Measurements from ENCODE around the gene AHNAK2. TPM values are rescaled to one million over a fixed set of nuclear protein-coding genes. Genes with fewer than 3 reads are reported as not detected.

Gene AHNAK2
- total and polyA plus RNA-seq, 2 of the 13 experiments (the other 11 are each of a cell fraction or from before 2014, with no cell fraction given) = 0.11 to 0.18 TPM

DNA sequence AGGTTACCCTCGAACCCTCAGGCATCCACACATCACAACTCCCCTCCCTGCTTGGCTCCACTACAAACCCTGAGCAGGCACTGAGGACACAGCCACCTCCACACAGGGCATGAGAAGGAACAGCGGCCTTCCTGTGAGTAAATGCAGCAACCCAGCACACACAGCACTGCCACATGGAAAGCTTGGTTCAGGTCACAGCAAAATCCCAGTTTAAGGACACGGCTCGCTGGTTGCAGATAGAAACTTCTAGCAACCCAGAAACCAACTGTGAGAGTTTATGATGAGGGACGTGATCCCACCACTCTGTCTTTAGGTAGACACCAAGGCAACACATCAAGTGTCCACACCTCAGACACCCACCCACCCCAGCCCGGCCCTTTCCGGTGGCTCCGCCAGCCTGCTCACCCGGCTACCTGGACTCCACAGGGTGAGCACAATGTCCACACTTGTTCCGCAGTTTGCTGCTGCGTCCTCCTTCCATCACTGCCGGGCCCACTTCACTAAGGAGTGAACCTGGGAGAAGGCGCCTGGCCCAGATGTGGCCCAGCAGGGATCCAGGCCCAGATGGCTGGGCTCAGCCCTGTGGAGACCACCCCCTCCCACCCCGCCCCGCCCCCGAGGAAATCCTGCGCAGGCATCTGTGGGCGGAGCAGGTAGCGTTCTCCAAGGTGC is 29.6 kb upstream of the AHNAK2 start:
- in situ Hi-C loops (cut with HindIII; ENCODE audit: extremely low pct_ligation_motif_present, low pct_unique_long_range_greater_than_20kb) = no loop called here
- peaks cover 13 to 28% of the 10 kb centered on the region in 2 experiments; a peak in 4 of 5 replicates for H3K36me3 ChIP-seq (replicated peaks in 1 of 2; ENCODE audit: control insufficient read depth in 1 of 2, insufficient read depth in 2 of 2, low read length in 2 of 2)
- H3K79me2 ChIP-seq (ENCODE audit: insufficient read depth, low read length) = peaks cover 12% of the 10 kb centered on the region
- no TSS peak for BruUV-seq (replicated peaks)
- no peak overlapping the region for H3K4me2 ChIP-seq (ENCODE audit: low read depth, low read length)
- H3K27me3 ChIP-seq (ENCODE audit: control insufficient read depth in 1 of 2, insufficient read depth in 2 of 2, low read length in 2 of 2) = no peaks in the 10 kb centered on the region
- H3K9ac ChIP-seq (ENCODE audit: insufficient read depth, low read depth, low read length) = no peak overlapping the region
- 0 out of 2 replicates have a peak, but pooled peaks cover 6% of the 10 kb centered on the region for H4K20me1 ChIP-seq (ENCODE audit: insufficient read depth, low read length)
- ATAC-seq (peak; percentile 7; the same call in 1 of the 3 replicates), DNase-seq (ENCODE audit: low spot score) (no peak), FAIRE-seq (no peak)
- POLR2A ChIA-PET = no interaction called here
- CTCF ChIA-PET (ENCODE audit: low intra/inter-chr PET ratio, low total read pairs) = interaction anchor here (0.8 kb wide), 1 partner anchor 38 kb away, joined by 3 read pairs; no protein-coding TSS in a partner anchor
- intact Hi-C loops (cut with micrococcal nuclease; ENCODE audit: unreplicated experiment) = no loop called here
- TF ChIP-seq MIXL1 (CRISPR knock-in tag; IDR thresholded peaks at IDR 0.05) = no peak
- TF ChIP-seq, protein P1, sequence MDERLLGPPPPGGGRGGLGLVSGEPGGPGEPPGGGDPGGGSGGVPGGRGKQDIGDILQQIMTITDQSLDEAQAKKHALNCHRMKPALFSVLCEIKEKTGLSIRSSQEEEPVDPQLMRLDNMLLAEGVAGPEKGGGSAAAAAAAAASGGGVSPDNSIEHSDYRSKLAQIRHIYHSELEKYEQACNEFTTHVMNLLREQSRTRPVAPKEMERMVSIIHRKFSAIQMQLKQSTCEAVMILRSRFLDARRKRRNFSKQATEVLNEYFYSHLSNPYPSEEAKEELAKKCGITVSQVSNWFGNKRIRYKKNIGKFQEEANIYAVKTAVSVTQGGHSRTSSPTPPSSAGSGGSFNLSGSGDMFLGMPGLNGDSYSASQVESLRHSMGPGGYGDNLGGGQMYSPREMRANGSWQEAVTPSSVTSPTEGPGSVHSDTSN (CRISPR knock-in tag; IDR thresholded peaks at IDR 0.05) = no peak
- TF ChIP-seq MAFG (CRISPR knock-in tag; IDR thresholded peaks at IDR 0.05) = no peak
- TF ChIP-seq, protein P2, sequence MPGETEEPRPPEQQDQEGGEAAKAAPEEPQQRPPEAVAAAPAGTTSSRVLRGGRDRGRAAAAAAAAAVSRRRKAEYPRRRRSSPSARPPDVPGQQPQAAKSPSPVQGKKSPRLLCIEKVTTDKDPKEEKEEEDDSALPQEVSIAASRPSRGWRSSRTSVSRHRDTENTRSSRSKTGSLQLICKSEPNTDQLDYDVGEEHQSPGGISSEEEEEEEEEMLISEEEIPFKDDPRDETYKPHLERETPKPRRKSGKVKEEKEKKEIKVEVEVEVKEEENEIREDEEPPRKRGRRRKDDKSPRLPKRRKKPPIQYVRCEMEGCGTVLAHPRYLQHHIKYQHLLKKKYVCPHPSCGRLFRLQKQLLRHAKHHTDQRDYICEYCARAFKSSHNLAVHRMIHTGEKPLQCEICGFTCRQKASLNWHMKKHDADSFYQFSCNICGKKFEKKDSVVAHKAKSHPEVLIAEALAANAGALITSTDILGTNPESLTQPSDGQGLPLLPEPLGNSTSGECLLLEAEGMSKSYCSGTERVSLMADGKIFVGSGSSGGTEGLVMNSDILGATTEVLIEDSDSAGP (CRISPR knock-in tag; IDR thresholded peaks at IDR 0.05; ENCODE audit: borderline replicate concordance) = 0 out of 2 replicates have a peak, but pooled peaks have one; percentile 25
- TF ChIP-seq MATR3 (CRISPR knock-in tag; IDR thresholded peaks at IDR 0.05) = no peak
- TF ChIP-seq, protein P3, sequence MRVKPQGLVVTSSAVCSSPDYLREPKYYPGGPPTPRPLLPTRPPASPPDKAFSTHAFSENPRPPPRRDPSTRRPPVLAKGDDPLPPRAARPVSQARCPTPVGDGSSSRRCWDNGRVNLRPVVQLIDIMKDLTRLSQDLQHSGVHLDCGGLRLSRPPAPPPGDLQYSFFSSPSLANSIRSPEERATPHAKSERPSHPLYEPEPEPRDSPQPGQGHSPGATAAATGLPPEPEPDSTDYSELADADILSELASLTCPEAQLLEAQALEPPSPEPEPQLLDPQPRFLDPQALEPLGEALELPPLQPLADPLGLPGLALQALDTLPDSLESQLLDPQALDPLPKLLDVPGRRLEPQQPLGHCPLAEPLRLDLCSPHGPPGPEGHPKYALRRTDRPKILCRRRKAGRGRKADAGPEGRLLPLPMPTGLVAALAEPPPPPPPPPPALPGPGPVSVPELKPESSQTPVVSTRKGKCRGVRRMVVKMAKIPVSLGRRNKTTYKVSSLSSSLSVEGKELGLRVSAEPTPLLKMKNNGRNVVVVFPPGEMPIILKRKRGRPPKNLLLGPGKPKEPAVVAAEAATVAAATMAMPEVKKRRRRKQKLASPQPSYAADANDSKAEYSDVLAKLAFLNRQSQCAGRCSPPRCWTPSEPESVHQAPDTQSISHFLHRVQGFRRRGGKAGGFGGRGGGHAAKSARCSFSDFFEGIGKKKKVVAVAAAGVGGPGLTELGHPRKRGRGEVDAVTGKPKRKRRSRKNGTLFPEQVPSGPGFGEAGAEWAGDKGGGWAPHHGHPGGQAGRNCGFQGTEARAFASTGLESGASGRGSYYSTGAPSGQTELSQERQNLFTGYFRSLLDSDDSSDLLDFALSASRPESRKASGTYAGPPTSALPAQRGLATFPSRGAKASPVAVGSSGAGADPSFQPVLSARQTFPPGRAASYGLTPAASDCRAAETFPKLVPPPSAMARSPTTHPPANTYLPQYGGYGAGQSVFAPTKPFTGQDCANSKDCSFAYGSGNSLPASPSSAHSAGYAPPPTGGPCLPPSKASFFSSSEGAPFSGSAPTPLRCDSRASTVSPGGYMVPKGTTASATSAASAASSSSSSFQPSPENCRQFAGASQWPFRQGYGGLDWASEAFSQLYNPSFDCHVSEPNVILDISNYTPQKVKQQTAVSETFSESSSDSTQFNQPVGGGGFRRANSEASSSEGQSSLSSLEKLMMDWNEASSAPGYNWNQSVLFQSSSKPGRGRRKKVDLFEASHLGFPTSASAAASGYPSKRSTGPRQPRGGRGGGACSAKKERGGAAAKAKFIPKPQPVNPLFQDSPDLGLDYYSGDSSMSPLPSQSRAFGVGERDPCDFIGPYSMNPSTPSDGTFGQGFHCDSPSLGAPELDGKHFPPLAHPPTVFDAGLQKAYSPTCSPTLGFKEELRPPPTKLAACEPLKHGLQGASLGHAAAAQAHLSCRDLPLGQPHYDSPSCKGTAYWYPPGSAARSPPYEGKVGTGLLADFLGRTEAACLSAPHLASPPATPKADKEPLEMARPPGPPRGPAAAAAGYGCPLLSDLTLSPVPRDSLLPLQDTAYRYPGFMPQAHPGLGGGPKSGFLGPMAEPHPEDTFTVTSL (CRISPR knock-in tag; IDR thresholded peaks at IDR 0.05; ENCODE audit: borderline replicate concordance) = no peak
- TF ChIP-seq POLR2AphosphoS5 (IDR thresholded peaks at IDR 0.05; ENCODE audit: low read depth, low read length) = 0 out of 2 replicates have a peak, but pooled peaks have one; percentile 30
- no peak overlapping the region for H2AFZ ChIP-seq (ENCODE audit: low read length)
- no peak overlapping the region for H3K4me3 ChIP-seq (replicated peaks in 1 of 3; ENCODE audit: insufficient read depth in 1 of 3, low read depth in 2 of 3, low read length in 3 of 3)
- no peak overlapping the region for H3K27ac ChIP-seq (ENCODE audit: extremely low read length, insufficient read depth, low read length)
- H3K9me3 ChIP-seq (ENCODE audit: low read length) = no peaks in the 10 kb centered on the region
- H3K4me1 ChIP-seq (ENCODE audit: insufficient read depth, low read length) = 0 out of 2 replicates have a peak, but pooled peaks cover 7% of the 10 kb centered on the region
- 96% methylated on average over 14 of the region's 19 CpGs for WGBS (ENCODE audit: low lambda C conversion rate)
